Measurements from ENCODE around the gene PNMA8C.

Gene PNMA8C

GRCh38 chr19:46393456-46394401 is 35.0 kb downstream of the PNMA8C start:
- H3K4me3 ChIP-seq (ENCODE audit: low read depth, low read length) = no peak overlapping the region
- DNase-seq (ENCODE audit: low read depth) = no peak
- no peak for TF ChIP-seq CTCF (IDR thresholded peaks at IDR 0.05; ENCODE audit: low read depth, low read length, missing control alignments)

GRCh38 chr19:46392837-46393236 is 35.9 kb downstream of the PNMA8C start:
- no peak for DNase-seq (ENCODE audit: low read depth)
- no peak overlapping the region for H3K4me3 ChIP-seq (ENCODE audit: low read depth, low read length)
- no peak for TF ChIP-seq CTCF (IDR thresholded peaks at IDR 0.05; ENCODE audit: low read depth, low read length, missing control alignments)

GRCh38 chr19:46392252-46392801 is 36.4 kb downstream of the PNMA8C start:
- DNase-seq (ENCODE audit: low read depth) = no peak
- H3K4me3 ChIP-seq (ENCODE audit: low read depth, low read length) = no peak overlapping the region
- no peak for TF ChIP-seq CTCF (IDR thresholded peaks at IDR 0.05; ENCODE audit: low read depth, low read length, missing control alignments)

GRCh38 chr19:46391296-46392251 is 37.2 kb downstream of the PNMA8C start:
- no peak for DNase-seq (ENCODE audit: low read depth)
- H3K4me3 ChIP-seq (ENCODE audit: low read depth, low read length) = no peak overlapping the region
- no peak for TF ChIP-seq CTCF (IDR thresholded peaks at IDR 0.05; ENCODE audit: low read depth, low read length, missing control alignments)

GRCh38 chr19:46390866-46391265 is 37.9 kb downstream of the PNMA8C start:
- DNase-seq (ENCODE audit: low read depth) = no peak
- H3K4me3 ChIP-seq (ENCODE audit: low read depth, low read length) = no peak overlapping the region
- no peak for TF ChIP-seq CTCF (IDR thresholded peaks at IDR 0.05; ENCODE audit: low read depth, low read length, missing control alignments)

GRCh38 chr19:46390121-46390858 is 38.4 kb downstream of the PNMA8C start:
- H3K4me3 ChIP-seq (ENCODE audit: low read depth, low read length) = no peak overlapping the region
- TF ChIP-seq CTCF (IDR thresholded peaks at IDR 0.05; ENCODE audit: low read depth, low read length, missing control alignments) = no peak
- no peak for DNase-seq (ENCODE audit: low read depth)

Data from GM12864 (cell line).